Stromal cell of bone marrow (primary cell): Measurements from ENCODE around the gene OTUD4.
A peak's percentile ranks its signal among the peaks of the same experiment; 100 is the strongest.
"Not testable (repeated sequence)": the region's sequence is repeated elsewhere in the genome, so short reads cannot be mapped to it uniquely, and the experiment has no call there.

ENCODE experiments used
- DNase-seq: peaks from one replicate; pipeline ENCODE4 v3.0.0-alpha.2; 2012; ENCODE audit warnings: low read depth

Gene OTUD4, protein sequence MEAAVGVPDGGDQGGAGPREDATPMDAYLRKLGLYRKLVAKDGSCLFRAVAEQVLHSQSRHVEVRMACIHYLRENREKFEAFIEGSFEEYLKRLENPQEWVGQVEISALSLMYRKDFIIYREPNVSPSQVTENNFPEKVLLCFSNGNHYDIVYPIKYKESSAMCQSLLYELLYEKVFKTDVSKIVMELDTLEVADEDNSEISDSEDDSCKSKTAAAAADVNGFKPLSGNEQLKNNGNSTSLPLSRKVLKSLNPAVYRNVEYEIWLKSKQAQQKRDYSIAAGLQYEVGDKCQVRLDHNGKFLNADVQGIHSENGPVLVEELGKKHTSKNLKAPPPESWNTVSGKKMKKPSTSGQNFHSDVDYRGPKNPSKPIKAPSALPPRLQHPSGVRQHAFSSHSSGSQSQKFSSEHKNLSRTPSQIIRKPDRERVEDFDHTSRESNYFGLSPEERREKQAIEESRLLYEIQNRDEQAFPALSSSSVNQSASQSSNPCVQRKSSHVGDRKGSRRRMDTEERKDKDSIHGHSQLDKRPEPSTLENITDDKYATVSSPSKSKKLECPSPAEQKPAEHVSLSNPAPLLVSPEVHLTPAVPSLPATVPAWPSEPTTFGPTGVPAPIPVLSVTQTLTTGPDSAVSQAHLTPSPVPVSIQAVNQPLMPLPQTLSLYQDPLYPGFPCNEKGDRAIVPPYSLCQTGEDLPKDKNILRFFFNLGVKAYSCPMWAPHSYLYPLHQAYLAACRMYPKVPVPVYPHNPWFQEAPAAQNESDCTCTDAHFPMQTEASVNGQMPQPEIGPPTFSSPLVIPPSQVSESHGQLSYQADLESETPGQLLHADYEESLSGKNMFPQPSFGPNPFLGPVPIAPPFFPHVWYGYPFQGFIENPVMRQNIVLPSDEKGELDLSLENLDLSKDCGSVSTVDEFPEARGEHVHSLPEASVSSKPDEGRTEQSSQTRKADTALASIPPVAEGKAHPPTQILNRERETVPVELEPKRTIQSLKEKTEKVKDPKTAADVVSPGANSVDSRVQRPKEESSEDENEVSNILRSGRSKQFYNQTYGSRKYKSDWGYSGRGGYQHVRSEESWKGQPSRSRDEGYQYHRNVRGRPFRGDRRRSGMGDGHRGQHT

DNA sequence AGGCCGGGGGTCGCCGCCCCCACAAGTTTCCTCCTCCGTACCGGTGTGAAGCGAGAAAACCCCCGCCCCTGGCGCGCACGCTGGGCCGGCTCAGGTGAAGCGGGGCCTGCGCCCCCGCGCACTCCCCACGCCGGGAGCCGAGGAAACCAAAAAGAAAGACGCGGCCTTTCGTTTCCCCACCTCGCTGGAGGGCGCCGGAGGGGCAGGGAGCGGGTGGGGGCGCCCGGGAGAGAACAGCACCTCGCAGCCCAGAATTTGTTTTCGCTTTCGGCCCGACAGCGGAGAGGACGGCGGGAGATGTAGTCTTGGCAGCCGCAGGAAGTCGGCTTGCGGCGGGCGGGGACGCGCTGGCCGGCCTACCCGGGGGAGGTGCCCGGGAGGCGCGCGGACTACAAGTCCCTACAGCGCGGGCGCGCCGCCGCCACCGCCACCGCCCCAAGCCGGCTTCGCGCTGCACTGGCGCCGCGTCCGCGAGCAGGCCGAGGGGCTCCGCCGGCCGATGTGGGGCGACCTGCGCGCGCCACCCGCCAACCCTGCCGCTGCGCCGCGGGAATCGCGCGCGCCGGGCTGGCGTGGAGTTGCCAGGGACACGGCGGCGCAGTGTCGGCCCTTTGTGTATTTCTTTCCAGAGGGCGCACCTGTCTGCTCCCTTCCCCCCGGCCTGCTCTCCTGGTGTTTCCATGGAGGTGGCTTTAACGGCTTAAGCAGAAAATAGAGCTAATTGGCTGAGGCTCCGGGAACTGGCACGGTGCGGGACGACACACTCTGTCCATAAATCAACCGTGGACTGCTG, at the start of gene OTUD4:
Gene OTUD4, minus strand, starts transcription at position 292 of the 793 bp plus-strand sequence. CDS start 616 bp downstream, outside the sequence.
- DNase-seq: peak; percentile 90

DNA sequence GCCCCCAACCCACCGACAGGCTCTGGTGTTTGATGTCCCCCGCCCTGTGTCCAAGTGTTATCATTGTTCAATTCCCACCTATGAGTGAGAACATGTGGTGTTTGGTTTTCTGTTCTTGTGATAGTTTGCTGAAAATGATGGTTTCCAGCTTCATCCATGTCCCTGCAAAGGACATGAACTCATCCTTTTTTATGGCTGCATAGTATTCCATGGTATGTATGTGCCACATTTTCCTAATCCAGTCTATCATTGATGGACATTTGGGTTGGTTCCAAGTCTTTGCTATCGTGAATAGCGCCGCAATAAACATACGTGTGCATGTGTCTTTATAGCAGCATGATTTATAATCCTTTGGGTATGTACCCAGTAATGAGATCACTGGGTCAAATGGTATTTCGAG, 42.8 kb upstream of the OTUD4 start:
- DNase-seq: not testable (repeated sequence)

DNA sequence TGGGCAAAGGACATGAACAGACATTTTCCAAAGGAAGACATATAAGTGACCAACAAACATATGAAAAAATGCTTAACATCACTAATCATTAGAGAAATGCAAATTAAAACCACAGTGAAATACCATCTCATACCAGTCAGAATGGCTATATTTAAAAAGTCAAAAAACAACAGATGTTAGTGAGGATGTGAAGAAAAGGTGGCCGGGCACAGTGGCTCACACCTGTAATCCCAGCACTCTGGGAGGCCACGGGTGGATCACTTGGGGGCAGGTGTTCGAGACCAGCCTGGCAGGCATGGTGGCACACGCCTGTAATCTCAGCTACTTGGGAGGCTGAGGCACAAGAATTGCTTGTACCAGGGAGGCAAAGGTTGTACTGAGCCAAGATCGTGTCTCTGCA, 41.1 kb upstream of the OTUD4 start:
- not testable (repeated sequence) for DNase-seq

DNA sequence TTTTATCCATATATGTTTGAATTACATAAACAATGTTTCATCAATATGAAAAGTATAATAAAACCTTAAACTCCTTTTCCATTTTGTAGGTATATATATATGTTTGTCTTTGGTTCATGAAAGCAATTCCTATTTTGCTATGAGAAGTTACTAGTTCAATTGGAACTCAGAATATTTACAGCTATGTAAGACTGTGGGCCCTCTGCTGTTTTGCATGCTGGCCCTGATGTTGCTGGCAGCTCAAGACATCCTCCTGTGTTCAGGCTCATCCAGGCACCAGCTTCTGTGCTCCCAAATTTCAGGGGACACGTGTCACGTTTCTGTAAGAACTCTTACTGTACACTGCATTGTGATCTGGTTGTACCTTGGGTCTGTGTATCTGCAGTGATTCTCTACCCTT, 38.7 kb upstream of the OTUD4 start:
- DNase-seq: no peak

DNA sequence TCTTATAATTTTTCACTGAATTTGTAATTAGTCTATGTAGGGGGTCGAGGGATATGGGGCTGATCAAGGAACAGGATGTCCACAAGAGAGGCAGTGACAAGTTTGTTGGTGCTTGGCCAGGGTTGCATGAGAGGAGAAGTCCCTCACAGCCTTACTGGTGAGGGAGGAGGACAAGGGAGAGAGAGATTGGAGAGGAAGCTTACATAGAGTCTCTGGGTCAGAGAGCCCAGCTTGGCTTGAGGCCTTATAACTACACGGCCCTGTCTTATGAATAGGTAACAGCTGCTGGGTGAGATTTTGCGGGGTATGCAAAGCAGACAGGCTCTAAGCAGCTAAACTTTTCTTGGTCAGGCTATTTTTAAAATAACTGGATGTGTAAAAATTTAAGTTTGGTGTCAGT, 37.9 kb upstream of the OTUD4 start:
- no peak for DNase-seq

DNA sequence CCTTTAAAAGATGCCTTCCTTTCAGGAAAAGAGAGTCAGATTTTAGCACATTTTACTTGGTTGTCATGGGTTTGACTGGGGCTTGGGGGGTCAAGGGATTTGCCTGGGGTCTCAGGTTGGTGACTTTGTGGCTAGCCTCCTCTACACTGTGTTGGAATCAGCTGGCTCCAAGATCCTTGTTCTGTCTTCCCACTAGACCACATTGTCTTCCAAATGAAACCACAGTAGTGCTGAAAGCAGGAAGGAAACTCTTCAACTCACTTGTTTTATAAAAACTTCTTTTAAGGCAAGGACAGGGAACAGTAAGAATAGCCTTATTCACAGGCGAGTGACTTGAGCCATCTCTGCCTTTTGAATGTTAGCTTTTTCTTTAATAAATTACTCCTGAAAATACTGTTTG, 37.0 kb upstream of the OTUD4 start:
- no peak for DNase-seq

DNA sequence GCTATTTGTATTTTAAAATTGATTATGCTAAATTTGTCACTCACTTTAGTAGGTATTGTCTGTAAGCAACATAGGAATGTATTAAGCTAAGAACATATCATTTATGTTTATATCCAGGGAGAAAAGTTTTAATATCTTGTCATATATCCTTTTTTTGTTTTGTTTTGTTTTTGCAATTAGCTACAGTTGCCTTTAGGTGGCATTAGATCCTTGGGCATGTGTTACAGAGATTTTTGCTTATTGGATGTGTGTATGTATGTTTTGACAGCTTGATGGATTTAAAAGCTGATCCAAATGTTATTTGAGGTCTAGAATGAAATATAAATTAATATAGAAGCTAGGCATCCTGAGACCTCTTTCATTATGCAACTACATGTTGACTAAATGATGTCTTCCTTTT, 36.1 kb upstream of the OTUD4 start:
- peak; percentile 19 for DNase-seq

DNA sequence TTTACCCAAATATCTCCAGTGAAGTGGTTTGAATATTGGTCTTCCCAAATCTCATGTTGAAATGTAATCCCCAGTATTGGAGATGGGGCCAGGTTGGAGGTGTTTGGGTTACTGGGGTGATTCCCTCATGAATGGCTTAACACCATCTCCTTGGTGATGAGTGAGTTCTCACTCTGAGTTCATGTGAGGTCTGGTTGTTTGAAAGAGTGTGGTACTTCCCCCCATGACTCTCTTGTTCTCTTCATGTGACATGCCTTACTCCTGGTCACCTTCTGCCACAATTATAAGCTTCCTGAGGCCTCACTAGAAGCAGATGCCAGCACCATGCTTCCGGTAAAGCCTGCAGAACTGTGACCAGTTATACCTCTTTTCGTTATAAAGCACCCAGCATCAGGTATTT, 32.9 kb upstream of the OTUD4 start:
- no peak for DNase-seq

DNA sequence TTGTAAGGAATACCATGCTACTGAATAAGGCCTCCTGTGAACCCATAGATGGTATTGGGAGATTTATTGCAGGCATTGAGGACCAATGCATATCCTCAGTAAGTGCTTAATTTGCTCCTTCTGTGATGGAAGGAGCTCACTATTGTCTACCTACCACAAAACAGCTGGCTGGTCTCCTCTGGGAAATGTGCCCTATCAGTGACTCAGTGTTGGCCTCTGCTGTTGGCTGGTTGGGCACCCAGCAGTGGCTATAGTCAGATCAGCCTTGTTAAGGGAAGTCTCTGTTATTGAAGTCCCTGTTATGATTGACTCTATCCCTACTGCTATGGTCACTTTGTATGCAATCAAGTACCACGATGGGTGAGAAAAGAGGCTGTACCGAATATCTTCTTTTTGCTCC, 27.5 kb upstream of the OTUD4 start:
- no peak for DNase-seq

DNA sequence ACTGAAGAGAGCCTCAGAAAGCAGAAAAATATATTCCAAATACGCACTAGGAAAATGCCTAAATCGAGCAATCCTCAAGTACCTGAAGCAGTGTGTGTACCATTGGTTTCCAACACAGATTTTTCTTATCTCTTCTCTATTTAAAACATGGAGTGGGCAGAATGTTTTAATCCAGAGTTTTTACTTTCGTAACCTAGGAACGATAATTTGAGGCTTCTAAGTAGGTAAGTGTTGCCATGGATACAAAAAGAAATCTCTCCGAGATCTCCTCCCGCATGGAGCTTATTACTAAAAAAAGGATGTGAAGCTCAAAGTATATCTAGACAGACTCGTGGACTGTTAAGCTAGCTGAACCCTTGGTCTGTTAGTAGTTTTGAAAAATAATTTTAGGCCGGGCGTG, 23.0 kb upstream of the OTUD4 start:
- no peak for DNase-seq

DNA sequence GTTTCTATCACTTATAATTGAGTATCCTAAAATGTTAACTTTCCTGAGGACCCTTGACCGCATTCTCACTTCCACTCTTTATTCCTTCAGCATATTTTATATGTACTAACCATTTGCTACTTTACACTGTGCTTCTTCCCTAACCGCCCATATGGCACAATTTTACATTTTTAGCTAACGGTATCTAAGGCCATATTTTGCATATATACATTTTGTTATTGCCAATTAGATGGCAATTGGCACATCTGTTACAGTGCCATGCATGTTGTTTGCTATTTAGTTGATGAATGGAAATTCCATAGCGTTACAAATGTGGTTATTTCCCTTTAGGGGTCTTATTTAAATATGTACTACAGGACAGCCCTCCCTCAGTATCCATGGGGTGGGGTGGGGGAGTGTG, 20.0 kb upstream of the OTUD4 start:
- no peak for DNase-seq

DNA sequence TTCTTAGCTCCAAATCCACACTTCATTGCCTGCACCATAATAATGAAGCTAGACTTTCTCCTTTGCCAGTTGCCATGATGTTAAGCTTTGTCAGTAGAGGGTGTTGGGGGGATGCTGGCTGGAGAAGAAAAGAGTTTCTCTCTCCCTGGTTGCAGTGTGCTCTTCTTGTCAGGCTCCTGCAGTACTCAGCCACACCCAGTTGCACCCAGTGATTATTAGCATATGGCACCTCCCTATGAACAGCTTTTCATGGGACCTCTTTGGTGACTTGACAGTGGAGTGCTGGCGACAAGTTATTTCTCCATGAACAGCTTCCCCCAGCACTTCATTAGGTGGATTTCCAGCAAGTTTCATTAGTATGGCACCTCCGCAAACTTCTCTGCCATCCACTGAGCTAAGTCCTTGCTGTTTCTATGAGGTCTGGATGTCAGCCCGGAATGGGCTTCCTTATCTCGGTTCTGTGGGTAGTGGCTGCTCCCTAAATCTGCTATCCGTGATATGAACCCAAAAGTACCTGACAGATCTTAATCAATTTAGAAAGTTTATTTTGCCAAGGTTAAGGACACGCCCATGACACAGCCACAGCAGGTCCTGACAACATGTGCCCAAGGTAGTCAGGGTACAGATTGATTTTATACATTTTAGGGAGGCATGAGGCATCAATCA, 18.8 kb upstream of the OTUD4 start:
- DNase-seq: no peak

DNA sequence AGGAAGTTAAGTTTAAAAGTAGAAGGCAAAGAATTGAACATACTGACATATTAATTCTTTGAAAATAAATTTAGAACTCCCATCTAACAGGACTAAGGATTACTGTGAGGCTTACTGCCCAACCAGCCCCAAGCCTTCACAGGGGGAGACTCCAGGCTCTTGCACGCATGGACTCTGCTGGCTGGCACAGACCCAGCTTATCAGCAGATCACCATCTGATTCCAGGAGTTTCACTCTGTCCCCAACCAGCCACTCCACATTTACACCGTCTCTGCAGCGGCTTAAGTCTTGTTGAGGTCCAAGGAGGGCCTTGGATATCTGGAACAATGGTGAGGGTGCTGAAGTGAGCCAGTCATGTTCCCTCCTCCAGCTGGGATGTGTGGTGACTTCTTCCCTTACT, 16.4 kb upstream of the OTUD4 start:
- no peak for DNase-seq

DNA sequence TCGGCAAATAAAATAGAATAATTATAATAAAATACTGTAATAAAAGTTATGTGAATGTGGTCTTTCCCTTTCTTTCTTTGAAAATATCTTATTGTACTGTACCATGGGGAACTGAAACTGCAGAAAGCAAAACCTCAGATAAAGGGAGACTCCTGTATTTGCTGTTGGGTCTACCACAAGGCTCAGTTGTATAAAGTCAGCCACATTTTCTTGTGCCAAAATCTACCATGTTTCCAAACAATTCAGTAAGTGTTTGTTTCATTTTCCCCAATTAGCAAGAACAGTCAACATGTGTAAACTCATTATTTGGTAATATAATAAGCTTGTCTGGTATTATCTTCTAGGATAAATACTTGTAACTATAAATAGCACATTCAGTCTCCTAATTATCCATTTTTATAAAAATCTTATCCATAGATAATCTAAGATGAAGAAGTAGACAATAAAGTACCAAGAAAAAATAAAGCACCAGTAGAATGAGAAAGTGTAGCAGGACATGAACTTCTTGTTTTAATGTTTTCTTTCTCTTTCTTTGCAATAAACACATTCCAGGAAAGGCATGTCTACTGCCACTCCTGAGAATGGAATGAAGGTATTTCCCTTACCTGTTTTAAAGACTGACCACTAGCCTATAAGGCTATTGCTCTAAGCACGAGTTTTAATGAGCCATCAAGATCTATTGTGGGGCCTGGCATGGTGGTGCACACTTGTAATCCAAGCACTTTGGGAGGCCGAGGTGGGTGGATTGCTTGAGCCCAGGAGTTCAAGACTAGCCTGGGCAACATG, 15.0 kb upstream of the OTUD4 start:
- DNase-seq: no peak

DNA sequence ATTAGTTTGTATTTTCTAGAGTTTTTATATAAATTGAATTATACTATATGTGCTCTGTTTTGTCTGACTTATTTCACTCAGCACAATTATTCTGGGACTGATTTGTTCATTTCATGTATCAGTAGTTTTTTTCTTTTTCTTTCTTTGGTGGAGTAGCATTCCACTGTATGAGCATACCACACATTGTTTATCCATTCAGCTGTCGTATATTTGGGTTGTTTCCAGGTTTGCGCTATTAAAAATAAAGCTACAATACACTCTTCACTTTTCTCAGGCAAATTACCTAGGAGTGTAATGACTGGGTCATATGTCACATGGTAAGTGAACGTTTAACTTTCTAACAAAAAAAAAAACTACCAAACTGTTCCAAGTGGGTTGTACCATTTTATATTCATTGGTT, 9.6 kb upstream of the OTUD4 start:
- DNase-seq: no peak

DNA sequence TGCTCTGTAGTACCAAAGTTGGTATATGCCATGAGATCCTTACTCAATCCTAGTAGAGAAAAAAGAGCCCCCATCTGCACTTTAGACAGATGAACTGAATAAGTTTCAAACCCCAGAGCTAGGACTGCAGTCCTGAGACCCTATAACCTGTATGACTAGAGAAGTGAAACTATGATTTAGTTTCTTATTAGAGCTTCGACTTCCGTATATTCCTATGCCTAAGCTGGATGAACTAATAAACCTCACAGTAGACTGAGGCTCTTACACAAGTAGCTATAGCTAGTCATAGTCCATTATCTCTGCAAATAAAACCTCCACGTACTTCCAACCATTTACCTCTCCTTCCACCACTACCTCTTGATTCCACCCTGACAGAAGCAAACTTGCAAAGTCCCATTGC, 6.3 kb upstream of the OTUD4 start:
- no peak for DNase-seq

DNA sequence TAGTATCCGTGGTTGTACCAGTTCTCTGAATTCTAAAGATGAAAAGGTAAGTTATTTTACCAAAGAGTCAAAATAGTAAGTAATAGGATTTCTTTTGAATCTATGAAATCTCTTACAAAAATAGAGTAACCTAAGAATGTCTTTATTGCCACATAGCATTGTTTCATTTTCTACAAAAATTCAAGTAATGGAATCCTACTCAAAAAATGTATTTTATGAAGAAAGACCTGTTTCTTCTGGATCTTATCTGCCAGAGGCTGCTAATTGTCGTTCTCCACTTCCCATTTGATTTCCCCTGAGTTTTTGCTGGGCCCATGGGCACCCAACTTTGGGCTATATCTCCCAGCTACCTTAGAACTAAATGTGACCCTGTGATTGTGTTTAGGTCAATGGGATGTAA, 3.2 kb upstream of the OTUD4 start:
- DNase-seq: no peak

DNA sequence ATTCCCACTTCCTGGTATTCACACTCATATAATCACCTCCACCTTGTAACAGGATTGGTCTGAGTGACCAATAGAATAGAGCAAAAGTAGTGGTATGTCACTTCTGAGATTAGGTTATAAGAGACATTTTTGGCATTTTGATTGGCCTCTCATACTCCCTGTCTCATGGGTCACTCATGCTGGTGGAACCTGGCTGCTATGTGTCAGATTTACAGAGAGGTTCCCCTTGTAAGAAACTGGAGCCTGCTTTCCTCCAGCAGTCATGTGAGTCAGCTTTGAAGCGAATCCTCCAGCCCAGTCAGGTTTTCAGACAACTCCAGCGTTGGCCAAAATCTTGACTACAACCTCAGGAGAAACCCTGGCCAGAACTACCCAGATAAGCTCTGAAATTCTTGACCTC, 2.6 kb upstream of the OTUD4 start:
- DNase-seq: no peak

DNA sequence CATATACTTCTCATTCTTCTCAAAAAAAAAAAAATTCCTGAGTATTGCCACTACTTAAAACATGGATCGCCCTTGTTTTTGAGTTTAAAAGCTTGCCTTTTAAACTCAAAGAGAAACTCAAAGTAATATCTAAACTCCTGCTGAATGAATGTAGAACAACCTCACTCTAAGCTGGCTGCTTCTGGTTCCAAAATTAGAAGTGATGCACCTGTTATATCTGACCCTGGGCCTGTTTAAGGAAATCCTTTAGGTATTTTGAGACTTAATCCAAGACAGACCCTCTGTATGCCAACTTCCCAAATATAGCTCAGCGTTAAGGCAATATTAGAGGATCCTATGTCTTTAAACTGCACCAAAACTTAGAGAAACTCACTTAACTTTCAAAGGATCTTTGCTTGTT, 1.8 kb upstream of the OTUD4 start:
- DNase-seq: no peak

DNA sequence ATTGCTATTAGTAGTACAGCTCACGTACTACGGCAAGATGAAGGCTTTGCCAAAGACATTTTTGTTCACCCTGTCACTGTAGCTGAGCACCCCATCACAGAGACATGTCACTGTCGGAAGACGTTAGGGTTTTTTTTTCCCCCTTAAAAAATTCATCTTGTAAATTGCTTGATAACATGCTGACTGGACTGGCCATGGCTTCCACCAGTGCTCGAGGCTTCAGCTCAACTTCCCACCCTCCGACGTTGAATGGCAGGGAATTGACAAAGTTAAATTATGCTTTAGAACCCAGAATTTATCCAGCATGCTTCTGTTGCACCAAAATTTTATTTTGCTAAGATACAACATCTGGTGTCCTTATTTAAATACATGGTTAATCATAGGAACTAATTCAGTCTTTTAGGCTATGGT, 707 bp upstream of the OTUD4 start:
- DNase-seq: no peak

DNA sequence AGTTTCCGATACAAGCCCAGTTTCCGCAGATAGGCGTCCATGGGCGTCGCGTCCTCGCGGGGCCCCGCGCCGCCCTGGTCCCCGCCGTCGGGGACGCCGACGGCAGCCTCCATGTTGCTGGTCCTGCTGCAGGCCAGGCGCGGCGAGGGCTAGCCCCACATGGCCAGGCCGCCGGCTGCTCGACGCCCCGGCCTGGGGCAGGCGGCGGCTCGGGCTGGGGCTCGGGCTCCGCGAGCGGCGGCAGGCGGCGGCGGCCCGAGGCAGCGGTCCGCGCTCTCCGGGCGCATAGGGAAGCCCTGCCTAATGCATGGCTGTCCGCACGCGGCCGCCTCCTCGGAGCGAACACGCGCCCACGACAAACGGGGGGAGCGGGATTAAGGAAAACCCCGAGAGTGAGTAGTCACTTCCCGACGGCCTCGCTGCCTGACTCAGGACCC, 510 bp downstream of the OTUD4 start:
- not testable (repeated sequence) for DNase-seq
